ENCODE results near the gene HOXD3. TPM values are rescaled to one million over a fixed set of nuclear protein-coding genes. Genes with fewer than 3 reads are reported as not detected.

HOXD3 gene
- polyA plus RNA-seq, 3 donors, result not detected

- TF ChIP-seq, protein P1, sequence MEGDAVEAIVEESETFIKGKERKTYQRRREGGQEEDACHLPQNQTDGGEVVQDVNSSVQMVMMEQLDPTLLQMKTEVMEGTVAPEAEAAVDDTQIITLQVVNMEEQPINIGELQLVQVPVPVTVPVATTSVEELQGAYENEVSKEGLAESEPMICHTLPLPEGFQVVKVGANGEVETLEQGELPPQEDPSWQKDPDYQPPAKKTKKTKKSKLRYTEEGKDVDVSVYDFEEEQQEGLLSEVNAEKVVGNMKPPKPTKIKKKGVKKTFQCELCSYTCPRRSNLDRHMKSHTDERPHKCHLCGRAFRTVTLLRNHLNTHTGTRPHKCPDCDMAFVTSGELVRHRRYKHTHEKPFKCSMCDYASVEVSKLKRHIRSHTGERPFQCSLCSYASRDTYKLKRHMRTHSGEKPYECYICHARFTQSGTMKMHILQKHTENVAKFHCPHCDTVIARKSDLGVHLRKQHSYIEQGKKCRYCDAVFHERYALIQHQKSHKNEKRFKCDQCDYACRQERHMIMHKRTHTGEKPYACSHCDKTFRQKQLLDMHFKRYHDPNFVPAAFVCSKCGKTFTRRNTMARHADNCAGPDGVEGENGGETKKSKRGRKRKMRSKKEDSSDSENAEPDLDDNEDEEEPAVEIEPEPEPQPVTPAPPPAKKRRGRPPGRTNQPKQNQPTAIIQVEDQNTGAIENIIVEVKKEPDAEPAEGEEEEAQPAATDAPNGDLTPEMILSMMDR (IDR thresholded peaks at IDR 0.05), result no peak
- no CpG with 5 or more reads among the region's 3 CpGs for whole genome bisulfite sequencing (ENCODE audit: insufficient coverage)
- Histone ChIP-seq H3K27me3 (ENCODE audit: control insufficient read depth in 2 of 2, insufficient read depth in 2 of 2, low read length in 2 of 2) (peaks cover 79 to 100% of the 10 kb centered on the region in 2 donors), H3K4me2 (replicated peaks; ENCODE audit: extremely low read depth, low read length, poor library complexity, severe bottlenecking) (no peak overlapping the region), H3K27ac (ENCODE audit: low read depth in 1 of 2, low read length in 2 of 2) (no peak overlapping the region), H3K9me3 (replicated peaks in 1 of 2; ENCODE audit: control insufficient read depth in 1 of 2, insufficient read depth in 1 of 2, low read length in 2 of 2) (peaks cover 0 to 32% of the 10 kb centered on the region in 2 donors), H3K36me3 (replicated peaks in 1 of 2; ENCODE audit: control insufficient read depth in 1 of 2, insufficient read depth in 2 of 2, low read length in 2 of 2) (no peaks in the 10 kb centered on the region), H3K79me2 (ENCODE audit: insufficient read depth, low read length) (no peaks in the 10 kb centered on the region), H3K4me1 (ENCODE audit: control insufficient read depth in 1 of 2, insufficient read depth in 2 of 2, low read length in 2 of 2) (no peaks in the 10 kb centered on the region), H4K20me1 (ENCODE audit: insufficient read depth, low read length) (no peaks in the 10 kb centered on the region), H2AFZ (ENCODE audit: insufficient read depth, low read depth, low read length, poor library complexity, severe bottlenecking) (no peak overlapping the region), H3K9ac (ENCODE audit: insufficient read depth, low read length, poor library complexity, severe bottlenecking) (no peak overlapping the region), H3K4me3 (replicated peaks in 1 of 3; ENCODE audit: low read depth in 2 of 3, low read length in 3 of 3) (no peak overlapping the region)
- intact Hi-C loops (cut with micrococcal nuclease), result no loop called here
- Mint-ChIP-seq H3K27me3 (ENCODE audit: low read depth in 3 of 3) (peaks cover 89 to 98% (median 92%) of the 10 kb centered on the region in 3 donors), H3K27ac (no peak overlapping the region), H3K36me3 (peaks cover 0 to 1% of the 10 kb centered on the region in 2 donors), H3K4me1 (peaks cover 4% of the 10 kb centered on the region), H3K9me3 (peaks cover 0 to 18% (median 7%) of the 10 kb centered on the region in 7 donors), H3K4me3 (no peak overlapping the region)
- no peak for DNase-seq
Observed at GRCh38 chr2:176181551-176181950, 24.4 kb downstream of the HOXD3 start.

GRCh38 chr2:176182671-176183070 is 25.6 kb downstream of the HOXD3 start:
- TF ChIP-seq, protein P1 (IDR thresholded peaks at IDR 0.05), result no peak
- Histone ChIP-seq H3K27me3 (ENCODE audit: control insufficient read depth in 2 of 2, insufficient read depth in 2 of 2, low read length in 2 of 2) (peaks cover 80 to 100% of the 10 kb centered on the region in 2 donors), H3K4me2 (replicated peaks; ENCODE audit: extremely low read depth, low read length, poor library complexity, severe bottlenecking) (no peak overlapping the region), H2AFZ (ENCODE audit: insufficient read depth, low read depth, low read length, poor library complexity, severe bottlenecking) (no peak overlapping the region), H3K36me3 (replicated peaks in 1 of 2; ENCODE audit: control insufficient read depth in 1 of 2, insufficient read depth in 2 of 2, low read length in 2 of 2) (no peaks in the 10 kb centered on the region), H4K20me1 (ENCODE audit: insufficient read depth, low read length) (no peaks in the 10 kb centered on the region), H3K4me3 (replicated peaks in 1 of 3; ENCODE audit: low read depth in 2 of 3, low read length in 3 of 3) (no peak overlapping the region), H3K79me2 (ENCODE audit: insufficient read depth, low read length) (no peaks in the 10 kb centered on the region), H3K27ac (ENCODE audit: low read depth in 1 of 2, low read length in 2 of 2) (no peak overlapping the region), H3K9ac (ENCODE audit: insufficient read depth, low read length, poor library complexity, severe bottlenecking) (no peak overlapping the region), H3K9me3 (replicated peaks in 1 of 2; ENCODE audit: control insufficient read depth in 1 of 2, insufficient read depth in 1 of 2, low read length in 2 of 2) (peaks cover 0 to 33% of the 10 kb centered on the region in 2 donors), H3K4me1 (ENCODE audit: control insufficient read depth in 1 of 2, insufficient read depth in 2 of 2, low read length in 2 of 2) (peaks cover 2% of the 10 kb centered on the region in 2 donors)
- Mint-ChIP-seq H3K36me3 (peaks cover 1 to 2% of the 10 kb centered on the region in 2 donors), H3K9me3 (peaks cover 0 to 17% (median 9%) of the 10 kb centered on the region in 7 donors), H3K27ac (no peak overlapping the region), H3K4me3 (peak overlapping the region in 1 of 2 donors; percentile 51), H3K4me1 (peaks cover 9% of the 10 kb centered on the region), H3K27me3 (ENCODE audit: low read depth in 3 of 3) (peaks cover 89 to 97% (median 91%) of the 10 kb centered on the region in 3 donors)
- intact Hi-C loops (cut with micrococcal nuclease), result no loop called here
- DNase-seq, result no peak
- WGBS (ENCODE audit: insufficient coverage), result 60% methylated on average over 1 of the region's 3 CpGs

All from CD14-positive monocyte (primary cell).